ENCODE data around the gene PTCD1. TPM values are rescaled to one million over a fixed set of nuclear protein-coding genes. Genes with fewer than 3 reads are reported as not detected.

PTCD1 gene
- total and polyA plus RNA-seq, 2 of the 8 experiments (the other 6 are each of a cell fraction or from before 2014, with no cell fraction given), result 7.5 to 7.6 TPM

DNA sequence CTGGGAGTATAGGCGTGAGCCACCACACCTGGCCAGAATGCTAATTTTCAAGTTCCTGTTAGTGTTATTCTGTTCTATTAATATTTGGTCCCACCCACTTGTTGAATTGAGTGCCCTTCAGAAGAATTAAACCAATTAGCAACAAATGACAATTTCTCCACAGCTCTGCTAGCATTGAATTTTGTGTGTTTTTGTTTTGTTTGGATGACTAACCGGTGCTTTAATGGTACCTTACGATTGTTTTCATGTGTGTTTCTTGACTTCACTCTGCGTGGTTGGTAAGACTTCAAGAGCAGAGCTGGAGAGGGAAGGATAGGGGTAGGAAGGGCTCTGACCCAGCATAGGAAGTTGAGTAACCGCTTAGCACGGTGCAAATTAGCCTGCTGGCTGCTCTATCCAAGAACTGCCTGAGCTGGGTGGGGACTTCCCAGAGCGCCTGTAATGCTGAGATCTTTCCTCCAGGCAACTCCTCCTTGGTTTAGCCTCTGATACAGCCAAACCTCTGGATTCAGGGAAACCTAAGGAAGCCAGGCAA lies 59.5 kb downstream of the PTCD1 start:
- no peak overlapping the region for H2AFZ ChIP-seq (ENCODE audit: low read length)
- CTCF ChIA-PET (ENCODE audit: partially characterized antibody), result interaction anchor here (0.8 to 1.2 kb wide), 2 partner anchors 14 to 20 kb away, joined by 3 read pairs; no protein-coding TSS in a partner anchor
- 90% methylated on average over 7 of the region's 7 CpGs; no CpG with 5 or more reads in 1 of the 2 experiments for WGBS, 2 experiments (ENCODE audit: extremely low coverage in 1 of 2, insufficient coverage in 1 of 2, insufficient read length in 1 of 2, insufficient replicate concordance in 2 of 2, low coverage in 1 of 2, low lambda C conversion rate in 2 of 2, missing lambda C conversion rate in 1 of 2)
- H3K4me2 ChIP-seq (ENCODE audit: insufficient read depth in 1 of 2, low read depth in 2 of 2, low read length in 2 of 2), result peak overlapping the region in 1 of 2 experiments; percentile 47; a peak in 1 of 4 replicates
- no peak overlapping the region for H2BK15ac ChIP-seq (ENCODE audit: low read length)
- no peak overlapping the region for H3K18ac ChIP-seq (ENCODE audit: extremely low read depth, low read length)
- no peak overlapping the region for H2BK120ac ChIP-seq (replicated peaks; ENCODE audit: low read depth, low read length)
- H3K14ac ChIP-seq (ENCODE audit: insufficient read length), result no peak overlapping the region
- peaks cover 0 to 5% (median 1%) of the 10 kb centered on the region in 4 experiments; a peak in 3 of 7 replicates for H3K4me1 ChIP-seq (replicated peaks in 1 of 4; ENCODE audit: control insufficient read depth in 3 of 4, insufficient read depth in 4 of 4, low read length in 3 of 4)
- H2BK20ac ChIP-seq (ENCODE audit: low read length), result no peak overlapping the region
- peaks cover 0 to 18% of the 10 kb centered on the region in 2 experiments; a peak in 2 of 4 replicates for H3K79me2 ChIP-seq (ENCODE audit: control insufficient read depth in 1 of 2, insufficient read depth in 2 of 2, low read length in 2 of 2)
- peaks cover 13 to 22% of the 10 kb centered on the region in 2 experiments for H4K20me1 ChIP-seq (replicated peaks in 1 of 2; ENCODE audit: control insufficient read depth in 1 of 2, insufficient read depth in 2 of 2, low read length in 2 of 2)
- no peak for DNase-seq (ENCODE audit: low read depth in 1 of 2, low spot score in 2 of 2)
- peaks cover 2% of the 10 kb centered on the region; the same call in 1 of the 2 replicates for H3K23me2 ChIP-seq (ENCODE audit: low read depth, low read length)
- no peak for FAIRE-seq
- H3K9ac ChIP-seq (replicated peaks in 1 of 4; ENCODE audit: extremely low read depth in 1 of 4, low read depth in 3 of 4, low read length in 3 of 4), result no peak overlapping the region
- no peak overlapping the region for H3K4me3 ChIP-seq (ENCODE audit: extremely low read depth in 1 of 4, insufficient read depth in 2 of 4, low read depth in 3 of 4, low read length in 4 of 4)
- H2AK5ac ChIP-seq (ENCODE audit: low read depth, low read length), result no peak overlapping the region
- H4K5ac ChIP-seq (ENCODE audit: insufficient read length, low read depth, low read length), result no peak overlapping the region
- no peaks in the 10 kb centered on the region for H3K9me3 ChIP-seq (ENCODE audit: insufficient read depth in 2 of 2, low read depth in 1 of 2, low read length in 1 of 2)
- POLR2A ChIA-PET (ENCODE audit: partially characterized antibody), result interaction anchor here (0.6 to 2.9 kb wide), 4 partner anchors 10 to 30 kb away, joined by 3 to 19 read pairs (median 5); partner anchors contain the start of genes BUD31 and PDAP1
- no peak overlapping the region for H2BK5ac ChIP-seq (ENCODE audit: low read depth, low read length)
- H3K4ac ChIP-seq (replicated peaks; ENCODE audit: insufficient read length, low read depth, low read length), result no peak overlapping the region
- H3K56ac ChIP-seq (replicated peaks; ENCODE audit: insufficient read length, low read depth, low read length), result no peak overlapping the region
- no peak overlapping the region for H2BK12ac ChIP-seq (ENCODE audit: low read depth, low read length)
- no peak overlapping the region for H4K91ac ChIP-seq (replicated peaks; ENCODE audit: insufficient read length, low read length)
- peaks cover 16% of the 10 kb centered on the region for H3K79me1 ChIP-seq (ENCODE audit: low read depth, low read length)
- H4K8ac ChIP-seq (ENCODE audit: extremely low read depth, insufficient read depth, low read length), result no peak overlapping the region
- H3K27ac ChIP-seq (ENCODE audit: low read depth, low read length), result no peak overlapping the region
- no peak overlapping the region for H3K23ac ChIP-seq (ENCODE audit: insufficient read length)
- H3K27me3 ChIP-seq (replicated peaks in 1 of 4; ENCODE audit: control insufficient read depth in 3 of 4, extremely low read depth in 1 of 4, insufficient read depth in 3 of 4, low read length in 3 of 4), result no peaks in the 10 kb centered on the region
- peaks cover 0 to 3% (median 0%) of the 10 kb centered on the region in 4 experiments; a peak in 1 of 8 replicates for H3K36me3 ChIP-seq (ENCODE audit: control insufficient read depth in 2 of 4, insufficient read depth in 4 of 4, low read length in 3 of 4)
- TF ChIP-seq SP2 (IDR thresholded peaks at IDR 0.05; ENCODE audit: low read length) (no peak), POU5F1 (IDR thresholded peaks at IDR 0.05; ENCODE audit: low read depth, low read length) (no peak), SP1 (IDR thresholded peaks at IDR 0.05; ENCODE audit: low read depth, low read length) (no peak), SIX5 (IDR thresholded peaks at IDR 0.05; ENCODE audit: low read depth, low read length) (no peak), POLR2AphosphoS5 (IDR thresholded peaks at IDR 0.05; ENCODE audit: low read depth, low read length) (no peak), GABPA (IDR thresholded peaks at IDR 0.05; ENCODE audit: borderline replicate concordance, insufficient read depth, low read length) (no peak), POLR2A (IDR thresholded peaks at IDR 0.05; ENCODE audit: control extremely low read depth in 1 of 2, low read depth in 2 of 2, low read length in 2 of 2) (no peak), MAFK (IDR thresholded peaks at IDR 0.05; ENCODE audit: low read depth, low read length) (no peak)
